ENCODE data around the gene SCN7A. TPM values are rescaled to one million over a fixed set of nuclear protein-coding genes. Genes with fewer than 3 reads are reported as not detected.
"Not testable (repeated sequence)": the region's sequence is repeated elsewhere in the genome, so short reads cannot be mapped to it uniquely, and the experiment has no call there.

Gene SCN7A
- total and polyA plus RNA-seq, 2 donors: 11.1 to 133 TPM

GRCh38 chr2:166485558-166486178, 8.4 kb downstream of the SCN7A start:
- Histone ChIP-seq H3K4me3 (ENCODE audit: low read depth, low read length) (no peak overlapping the region), H3K36me3 (ENCODE audit: insufficient read depth) (no peaks in the 10 kb centered on the region), H3K4me1 (ENCODE audit: insufficient read depth) (no peaks in the 10 kb centered on the region), H3K27ac (ENCODE audit: low read depth) (no peak overlapping the region)
- no peak for DNase-seq (ENCODE audit: extremely low spot score)
- WGBS: 34% methylated on average over 5 of the region's 5 CpGs

GRCh38 chr2:166472332-166472731, 21.7 kb downstream of the SCN7A start:
- Histone ChIP-seq H3K36me3 (ENCODE audit: insufficient read depth) (no peaks in the 10 kb centered on the region), H3K4me1 (ENCODE audit: insufficient read depth) (no peaks in the 10 kb centered on the region), H3K27ac (ENCODE audit: low read depth) (no peak overlapping the region), H3K4me3 (ENCODE audit: low read depth, low read length) (no peak overlapping the region)
- WGBS: 69% methylated on average over 2 of the region's 2 CpGs
- no peak for DNase-seq (ENCODE audit: extremely low spot score)

- DNase-seq (ENCODE audit: extremely low spot score): no peak
- H3K36me3 ChIP-seq (ENCODE audit: insufficient read depth): no peaks in the 10 kb centered on the region
- H3K27ac ChIP-seq (ENCODE audit: low read depth): no peak overlapping the region
- WGBS: 79% methylated on average over 5 of the region's 5 CpGs
- no peaks in the 10 kb centered on the region for H3K4me1 ChIP-seq (ENCODE audit: insufficient read depth)
- no peak overlapping the region for H3K4me3 ChIP-seq (ENCODE audit: low read depth, low read length)
These were observed 25.7 kb downstream of the SCN7A start for GRCh38 chr2:166468124-166469024.

- Histone ChIP-seq H3K27ac (ENCODE audit: low read depth) (no peak overlapping the region), H3K36me3 (ENCODE audit: insufficient read depth) (no peaks in the 10 kb centered on the region), H3K4me1 (ENCODE audit: insufficient read depth) (no peaks in the 10 kb centered on the region), H3K4me3 (ENCODE audit: low read depth, low read length) (no peak overlapping the region)
- DNase-seq (ENCODE audit: extremely low spot score): no peak
- 96% methylated on average over 1 of the region's 1 CpG for WGBS
These were observed 29.9 kb downstream of the SCN7A start for GRCh38 chr2:166464187-166464586.

GRCh38 chr2:166463640-166464039, 30.4 kb downstream of the SCN7A start:
- WGBS: 95% methylated on average over 5 of the region's 5 CpGs
- Histone ChIP-seq H3K27ac (ENCODE audit: low read depth) (no peak overlapping the region), H3K36me3 (ENCODE audit: insufficient read depth) (no peaks in the 10 kb centered on the region)

GRCh38 chr2:166458674-166459073, 35.4 kb downstream of the SCN7A start:
- Histone ChIP-seq H3K27ac (ENCODE audit: low read depth) (no peak overlapping the region), H3K4me3 (ENCODE audit: low read depth, low read length) (no peak overlapping the region), H3K36me3 (ENCODE audit: insufficient read depth) (no peaks in the 10 kb centered on the region), H3K4me1 (ENCODE audit: insufficient read depth) (no peaks in the 10 kb centered on the region)
- 99% methylated on average over 1 of the region's 1 CpG for WGBS
- DNase-seq (ENCODE audit: extremely low spot score): no peak

More at GRCh38 chr2:166463640-166464039, 30.4 kb downstream of the SCN7A start:
- no peaks in the 10 kb centered on the region for H3K4me1 ChIP-seq (ENCODE audit: insufficient read depth)
- no peak for DNase-seq (ENCODE audit: extremely low spot score)
- H3K4me3 ChIP-seq (ENCODE audit: low read depth, low read length): no peak overlapping the region

GRCh38 chr2:166455823-166456222, 38.2 kb downstream of the SCN7A start:
- not testable (repeated sequence) for H3K4me3 ChIP-seq (ENCODE audit: low read depth, low read length); DNase-seq (ENCODE audit: extremely low spot score); H3K36me3 ChIP-seq (ENCODE audit: insufficient read depth); H3K4me1 ChIP-seq (ENCODE audit: insufficient read depth); H3K27ac ChIP-seq (ENCODE audit: low read depth)
- 91% methylated on average over 4 of the region's 4 CpGs for WGBS

GRCh38 chr2:166454006-166454595, 39.9 kb downstream of the SCN7A start:
- no peak for DNase-seq (ENCODE audit: extremely low spot score)
- no peaks in the 10 kb centered on the region for H3K4me1 ChIP-seq (ENCODE audit: insufficient read depth)
- H3K36me3 ChIP-seq (ENCODE audit: insufficient read depth): peaks cover 2% of the 10 kb centered on the region
- no peak overlapping the region for H3K27ac ChIP-seq (ENCODE audit: low read depth)
- 68% methylated on average over 2 of the region's 2 CpGs for WGBS
- no peak overlapping the region for H3K4me3 ChIP-seq (ENCODE audit: low read depth, low read length)

- 86% methylated on average over 1 of the region's 1 CpG for WGBS
- no peak for DNase-seq (ENCODE audit: extremely low spot score)
- Histone ChIP-seq H3K4me1 (ENCODE audit: insufficient read depth) (no peaks in the 10 kb centered on the region), H3K27ac (ENCODE audit: low read depth) (no peak overlapping the region), H3K36me3 (ENCODE audit: insufficient read depth) (peaks cover 2% of the 10 kb centered on the region), H3K4me3 (ENCODE audit: low read depth, low read length) (no peak overlapping the region)
These were observed 42.6 kb downstream of the SCN7A start for GRCh38 chr2:166451468-166451867.

GRCh38 chr2:166449439-166449838, 44.6 kb downstream of the SCN7A start:
- Histone ChIP-seq H3K4me1 (ENCODE audit: insufficient read depth) (no peaks in the 10 kb centered on the region), H3K27ac (ENCODE audit: low read depth) (no peak overlapping the region), H3K36me3 (ENCODE audit: insufficient read depth) (peaks cover 2% of the 10 kb centered on the region), H3K4me3 (ENCODE audit: low read depth, low read length) (no peak overlapping the region)
- 74% methylated on average over 1 of the region's 1 CpG for WGBS
- DNase-seq (ENCODE audit: extremely low spot score): no peak

- Histone ChIP-seq H3K4me1 (ENCODE audit: insufficient read depth) (no peaks in the 10 kb centered on the region), H3K36me3 (ENCODE audit: insufficient read depth) (peaks cover 2% of the 10 kb centered on the region), H3K27ac (ENCODE audit: low read depth) (no peak overlapping the region), H3K4me3 (ENCODE audit: low read depth, low read length) (no peak overlapping the region)
- DNase-seq (ENCODE audit: extremely low spot score): no peak
These were observed 45.9 kb downstream of the SCN7A start for GRCh38 chr2:166448106-166448505.

- Histone ChIP-seq H3K27ac (ENCODE audit: low read depth) (no peak overlapping the region), H3K4me1 (ENCODE audit: insufficient read depth) (no peaks in the 10 kb centered on the region), H3K36me3 (ENCODE audit: insufficient read depth) (no peaks in the 10 kb centered on the region), H3K4me3 (ENCODE audit: low read depth, low read length) (no peak overlapping the region)
- DNase-seq (ENCODE audit: extremely low spot score): no peak
These were observed 49.7 kb downstream of the SCN7A start for GRCh38 chr2:166444306-166444705.

GRCh38 chr2:166440313-166440712, 53.7 kb downstream of the SCN7A start:
- 82% methylated on average over 3 of the region's 3 CpGs for WGBS
- H3K27ac ChIP-seq (ENCODE audit: low read depth): no peak overlapping the region
- H3K4me1 ChIP-seq (ENCODE audit: insufficient read depth): no peaks in the 10 kb centered on the region
- H3K4me3 ChIP-seq (ENCODE audit: low read depth, low read length): no peak overlapping the region
- no peaks in the 10 kb centered on the region for H3K36me3 ChIP-seq (ENCODE audit: insufficient read depth)
- DNase-seq (ENCODE audit: extremely low spot score): no peak

- no peak overlapping the region for H3K27ac ChIP-seq (ENCODE audit: low read depth)
These were observed 55.0 kb downstream of the SCN7A start for GRCh38 chr2:166439078-166439477.

More at GRCh38 chr2:166439078-166439477, 55.0 kb downstream of the SCN7A start:
- Histone ChIP-seq H3K4me3 (ENCODE audit: low read depth, low read length) (no peak overlapping the region), H3K36me3 (ENCODE audit: insufficient read depth) (no peaks in the 10 kb centered on the region), H3K4me1 (ENCODE audit: insufficient read depth) (no peaks in the 10 kb centered on the region)
- no peak for DNase-seq (ENCODE audit: extremely low spot score)
